Activated naive CD4-positive, alpha-beta T cell treated with anti-CD3 and anti-CD28 coated beads, Interleukin-2, amount 50 U/mL, for 16 hours (primary cell): ENCODE measurements around the gene RNF150.
"Not testable (repeated sequence)": the region's sequence is repeated elsewhere in the genome, so short reads cannot be mapped to it uniquely, and the experiment has no call there.

Experiments
- DNase-seq: peaks from one replicate; pipeline ENCODE4 v3.0.0-alpha.2; 2020

The RNF150 gene

DNA sequence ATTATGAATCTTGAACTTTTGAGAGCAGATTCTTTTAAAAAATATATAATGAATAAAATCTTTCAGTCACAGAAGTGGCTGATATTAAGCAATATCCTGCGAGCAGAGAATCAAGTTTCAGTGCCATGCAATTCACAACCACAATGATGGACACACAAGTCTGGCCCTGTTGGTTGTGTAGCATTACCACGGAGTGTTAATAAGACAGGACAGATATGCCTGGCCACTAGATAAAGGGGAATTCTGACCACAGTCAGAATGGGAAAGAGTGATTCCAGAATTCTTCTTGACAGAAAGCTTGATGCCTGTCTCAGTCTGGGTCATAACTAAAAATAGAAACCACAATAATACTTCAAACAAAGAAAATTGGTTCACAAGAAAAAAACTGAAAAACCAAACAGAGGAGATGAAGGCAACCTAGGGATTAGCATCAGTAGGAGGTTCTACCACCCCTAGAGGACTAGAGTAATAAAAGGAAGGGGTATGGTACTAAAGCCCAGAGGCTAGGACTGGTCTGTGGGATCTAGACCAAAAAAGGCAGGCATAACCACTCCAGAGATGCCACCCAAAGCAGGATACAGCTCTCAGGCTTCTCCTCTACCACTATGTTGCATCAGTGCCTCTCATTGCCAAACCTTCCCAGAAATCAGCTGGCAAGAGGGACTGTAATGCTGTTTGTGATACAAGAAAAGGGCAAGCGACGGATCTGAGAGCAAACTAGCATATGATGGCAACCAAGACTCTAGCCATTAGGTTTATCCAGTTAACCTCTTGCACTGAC lies 59.0 kb downstream of the RNF150 start:
- no peak for DNase-seq

DNA sequence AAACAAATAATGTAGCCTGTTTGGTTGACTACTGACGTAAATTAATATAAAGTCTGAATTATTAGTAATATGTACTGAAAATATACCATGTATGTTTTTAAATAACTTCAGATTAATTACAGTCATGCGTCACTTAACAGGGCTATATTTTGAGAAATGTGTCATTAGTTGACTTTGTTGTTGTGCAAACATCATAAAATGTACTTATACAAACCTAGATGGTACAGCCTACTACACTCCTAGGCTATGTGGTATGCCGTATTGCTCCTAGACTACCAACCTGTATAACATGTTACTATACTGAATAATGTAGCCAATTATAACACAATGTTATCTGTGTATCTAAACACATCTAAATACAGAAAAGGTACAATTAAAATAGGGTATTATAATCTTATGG lies 66.6 kb downstream of the RNF150 start:
- DNase-seq = no peak

DNA sequence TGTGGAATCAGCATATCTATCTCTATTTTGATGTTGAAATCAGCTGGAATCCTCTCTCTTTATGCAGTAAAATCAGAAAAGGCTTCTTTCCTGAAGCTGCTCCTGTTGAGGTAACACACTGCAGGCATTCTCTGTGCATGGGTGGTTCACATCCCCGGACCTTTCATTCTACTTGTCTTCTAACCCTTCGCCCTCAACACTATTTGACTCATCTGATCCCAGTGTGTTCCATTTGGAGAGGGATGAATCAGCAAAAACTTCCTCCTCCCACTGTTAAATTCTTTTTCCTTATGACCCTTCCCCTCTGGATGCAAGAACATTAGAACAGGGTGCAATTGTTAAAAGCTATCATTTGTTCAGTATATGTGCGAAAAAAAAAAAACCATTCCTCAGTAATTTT lies 67.4 kb downstream of the RNF150 start:
- no peak for DNase-seq

DNA sequence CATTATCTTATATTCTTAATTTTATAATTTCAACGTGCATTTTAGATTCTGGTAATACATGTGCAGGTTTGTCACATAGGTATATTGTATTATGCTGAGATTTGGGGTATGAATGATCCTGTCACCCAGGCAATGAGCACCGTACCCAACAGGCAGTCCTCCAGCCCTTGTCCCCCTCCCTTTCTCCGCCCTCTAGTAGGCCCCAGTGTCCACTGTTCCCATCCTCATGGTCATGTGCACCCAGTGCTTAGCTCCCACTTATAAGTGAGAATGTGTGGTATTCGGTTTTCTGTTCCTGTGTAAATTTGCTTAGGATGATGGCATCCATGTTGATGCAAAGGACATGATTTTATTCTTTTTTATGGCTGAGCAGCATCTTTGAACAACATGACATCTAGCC lies 70.6 kb downstream of the RNF150 start:
- DNase-seq = no peak

DNA sequence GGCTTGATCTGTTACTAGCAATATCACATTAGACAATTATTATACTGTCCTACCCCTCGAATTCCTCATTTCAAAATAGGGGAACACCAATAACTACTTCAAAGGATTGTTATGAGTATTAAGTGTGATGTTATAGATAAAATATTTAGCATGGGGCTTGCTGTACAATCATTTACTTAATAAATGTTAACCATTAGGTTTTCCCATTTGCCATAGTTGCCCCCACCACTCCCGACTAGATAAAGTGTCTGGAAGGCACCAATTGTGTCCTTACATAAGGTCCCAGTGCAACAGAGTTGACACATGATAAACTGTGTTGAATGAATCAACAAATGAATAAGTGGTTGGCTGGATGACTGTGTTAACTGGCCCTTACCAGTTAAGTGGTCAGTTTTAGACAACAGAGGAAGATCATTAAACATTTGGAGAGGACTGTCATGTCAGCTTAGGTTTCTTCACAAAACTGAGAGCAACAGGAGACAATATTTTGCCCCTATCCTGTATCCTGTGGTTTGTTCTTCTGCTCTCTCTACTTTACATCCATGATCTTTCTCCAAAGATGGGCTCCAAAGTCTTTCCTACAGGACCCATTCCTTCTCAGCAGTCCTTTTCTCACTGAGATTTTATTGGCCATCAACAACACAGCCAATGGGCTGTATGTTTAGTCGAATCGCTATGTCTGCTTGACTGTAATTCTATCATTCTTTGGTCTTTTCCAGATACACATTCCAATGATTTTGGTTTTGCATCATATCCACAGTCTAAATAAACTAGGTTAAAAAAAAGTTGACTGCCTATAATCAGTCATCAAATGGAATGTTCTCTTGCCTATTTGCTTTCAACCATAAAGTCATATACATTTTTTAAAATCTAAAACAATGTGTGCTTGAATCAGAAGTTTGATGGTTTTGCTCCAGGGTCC lies 74.4 kb downstream of the RNF150 start:
- DNase-seq = no peak

DNA sequence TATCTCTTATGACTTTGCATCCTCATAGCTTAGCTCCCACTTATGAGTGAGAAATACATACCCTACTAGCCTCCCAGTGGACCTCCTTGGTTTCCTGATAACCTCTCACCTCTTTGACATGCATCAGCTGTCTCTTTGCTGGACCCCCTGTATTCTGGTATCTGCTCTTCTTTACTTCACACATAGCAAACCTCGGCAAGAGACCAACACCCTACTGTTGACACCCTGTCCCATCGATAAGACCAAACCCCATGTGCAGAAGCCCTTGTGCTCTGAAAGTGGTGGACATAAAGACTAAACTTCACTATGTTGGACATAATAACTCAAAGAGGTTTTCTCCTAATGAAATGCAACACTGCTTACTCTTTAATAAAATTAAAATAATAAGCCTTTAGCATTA lies 75.7 kb downstream of the RNF150 start:
- no peak for DNase-seq

DNA sequence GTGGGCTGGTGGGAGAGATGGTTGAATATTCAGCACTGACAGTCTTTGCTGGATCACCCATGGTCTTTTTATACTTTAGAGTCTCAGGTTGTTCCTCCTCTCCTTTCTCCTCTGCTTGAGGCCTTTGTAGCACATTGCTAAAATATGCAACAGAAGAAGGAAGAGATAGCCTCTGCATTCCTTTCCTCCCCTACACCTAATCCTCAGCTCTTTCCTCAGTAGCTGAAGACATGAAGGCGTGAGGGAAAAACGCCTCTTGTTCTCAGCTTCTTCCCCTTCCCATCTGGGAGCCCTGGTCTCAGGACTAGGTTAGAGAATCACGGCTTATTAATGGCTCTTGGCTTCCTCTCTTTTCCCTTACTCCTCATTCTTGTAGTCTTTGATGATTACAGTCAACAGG lies 76.8 kb downstream of the RNF150 start:
- no peak for DNase-seq

DNA sequence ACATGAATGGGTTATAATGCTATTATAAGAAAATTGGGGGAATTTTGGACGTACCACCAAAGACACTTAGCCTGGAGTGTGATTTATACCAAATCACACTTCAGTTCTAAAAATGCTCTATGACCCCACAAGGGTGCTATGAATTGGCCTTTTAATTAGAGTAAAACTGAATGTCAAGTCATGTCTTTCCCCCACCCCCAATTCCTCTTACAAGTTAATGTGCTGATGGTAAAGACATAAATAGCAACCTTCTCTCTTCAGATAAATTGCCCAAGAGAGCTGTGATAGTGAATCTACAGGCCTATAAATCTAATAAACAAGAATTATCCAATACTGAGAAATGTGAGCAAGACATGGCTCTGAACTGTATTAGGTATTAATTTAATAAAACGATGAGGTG lies 78.8 kb downstream of the RNF150 start:
- no peak for DNase-seq

DNA sequence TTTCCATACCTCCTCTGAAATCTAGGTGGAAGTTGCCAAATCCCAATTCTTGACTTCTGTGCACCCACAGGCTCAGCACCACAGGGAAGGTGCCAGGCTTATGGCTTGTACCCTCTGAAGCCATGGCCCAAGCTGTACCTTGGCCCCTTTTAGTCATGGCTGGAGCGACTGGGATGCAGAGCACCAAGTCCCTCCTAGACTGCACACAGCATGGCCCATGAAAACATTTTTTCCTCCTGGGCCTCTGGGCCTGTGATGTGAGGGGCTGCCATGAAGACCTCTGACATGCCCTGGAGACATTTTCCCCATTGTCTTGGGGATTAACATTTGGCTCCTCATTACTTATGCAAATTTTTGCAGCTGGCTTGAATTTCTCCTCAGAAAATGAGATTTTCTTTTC lies 82.3 kb downstream of the RNF150 start:
- DNase-seq = not testable (repeated sequence)

DNA sequence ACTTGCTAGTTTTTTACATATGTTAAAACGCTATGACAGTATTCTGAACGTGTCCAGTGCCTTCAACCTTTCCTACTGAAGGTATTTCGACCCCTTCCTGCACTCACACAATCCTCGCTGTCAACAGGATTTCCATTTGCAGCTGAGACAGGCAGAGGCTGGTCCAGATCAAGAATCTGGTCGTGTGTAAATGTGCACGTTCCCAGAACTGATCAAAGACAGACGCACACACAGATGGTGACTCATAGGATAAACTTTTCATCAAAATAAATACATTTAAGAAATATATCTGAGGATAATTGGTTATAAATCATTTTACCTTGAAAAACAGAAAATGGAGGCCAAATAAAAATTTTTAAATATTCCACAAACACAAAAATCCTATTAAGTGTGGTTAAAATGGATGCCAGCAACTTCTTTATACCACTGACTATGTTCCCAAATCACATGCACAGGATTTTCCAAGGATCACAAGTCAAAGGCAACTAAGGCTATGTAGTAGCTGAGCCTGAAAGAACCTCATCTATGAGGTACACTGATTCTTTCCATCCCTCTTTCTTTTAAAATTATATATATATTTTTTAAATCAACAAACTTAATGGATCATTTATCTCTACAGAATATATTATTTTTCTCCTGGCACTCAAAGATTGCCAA lies 85.9 kb downstream of the RNF150 start:
- DNase-seq = no peak

DNA sequence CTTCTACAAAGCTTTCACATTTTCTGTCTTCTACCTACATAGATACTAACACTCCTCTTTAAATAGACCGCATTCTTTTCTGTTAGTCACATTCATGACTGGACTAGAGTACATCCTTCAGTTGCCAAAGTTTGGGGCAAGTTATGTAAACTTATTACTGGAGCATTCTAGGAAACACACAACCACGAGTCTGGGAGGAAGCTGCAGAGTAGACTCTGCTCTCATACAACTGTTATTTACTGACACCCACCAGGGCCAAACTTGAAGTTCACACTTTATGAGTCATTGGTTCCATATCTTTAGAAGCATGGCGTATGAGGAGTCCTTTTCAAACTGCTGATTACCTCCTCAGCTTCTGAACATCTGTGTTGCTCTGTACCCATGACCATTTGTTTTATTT lies 87.0 kb downstream of the RNF150 start:
- DNase-seq = no peak

DNA sequence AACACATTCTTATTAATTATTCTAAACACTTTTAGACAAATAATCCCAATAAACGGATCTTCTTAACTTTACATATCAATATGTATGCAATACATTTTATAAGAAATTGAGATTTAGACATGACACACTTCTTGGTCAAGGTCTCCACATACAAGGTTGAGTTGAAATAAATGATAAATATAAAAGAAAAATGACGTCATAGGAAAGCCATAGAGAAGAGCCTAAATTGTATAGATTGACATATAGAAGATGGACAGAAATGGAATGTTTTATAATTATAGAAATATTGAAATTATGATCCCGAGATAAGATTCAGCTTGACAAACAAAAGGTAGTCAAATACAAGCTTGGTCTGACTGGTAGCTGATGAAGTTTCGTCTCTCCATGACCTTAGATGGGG lies 87.4 kb downstream of the RNF150 start:
- DNase-seq = no peak

DNA sequence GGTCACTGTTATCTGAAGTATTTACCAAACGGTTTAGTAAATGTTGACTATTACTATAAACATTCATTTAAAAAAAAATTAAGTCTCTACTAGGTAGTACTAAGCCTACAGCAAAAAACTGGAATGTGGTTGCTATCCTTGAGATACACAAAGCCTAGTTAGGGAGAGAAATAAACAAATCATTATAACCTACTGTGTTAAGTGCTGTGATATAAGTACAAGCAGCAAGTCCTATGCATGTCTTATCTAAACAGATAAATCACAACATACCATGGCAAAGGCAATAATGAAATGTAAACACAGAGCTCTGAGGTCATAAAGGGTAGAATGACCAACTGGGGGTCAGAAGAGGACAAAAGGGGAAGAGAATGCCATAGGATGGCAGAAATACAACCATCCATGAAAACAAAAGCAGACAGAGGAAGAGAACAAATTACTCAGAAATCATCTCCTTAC lies 92.2 kb downstream of the RNF150 start:
- DNase-seq = no peak

DNA sequence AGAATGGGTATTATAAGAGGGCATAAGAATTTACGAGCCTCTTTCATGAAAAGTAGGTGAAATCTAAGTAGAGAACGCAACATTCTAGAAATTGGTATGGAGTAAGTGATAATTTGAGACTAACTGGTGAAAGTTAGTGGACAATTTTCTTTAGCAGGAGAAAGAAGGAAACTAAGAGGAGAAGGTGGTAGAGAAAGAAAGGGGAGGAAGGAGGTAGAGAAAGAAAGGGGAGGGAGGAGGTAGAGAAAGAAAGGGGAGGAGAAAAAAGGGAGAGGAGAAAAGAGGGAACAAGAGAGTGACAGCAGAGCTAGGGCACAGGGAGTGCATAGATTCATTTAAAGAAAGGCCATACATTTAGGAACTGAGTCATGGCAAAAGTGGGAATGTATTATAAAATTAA lies 94.1 kb downstream of the RNF150 start:
- DNase-seq = no peak

DNA sequence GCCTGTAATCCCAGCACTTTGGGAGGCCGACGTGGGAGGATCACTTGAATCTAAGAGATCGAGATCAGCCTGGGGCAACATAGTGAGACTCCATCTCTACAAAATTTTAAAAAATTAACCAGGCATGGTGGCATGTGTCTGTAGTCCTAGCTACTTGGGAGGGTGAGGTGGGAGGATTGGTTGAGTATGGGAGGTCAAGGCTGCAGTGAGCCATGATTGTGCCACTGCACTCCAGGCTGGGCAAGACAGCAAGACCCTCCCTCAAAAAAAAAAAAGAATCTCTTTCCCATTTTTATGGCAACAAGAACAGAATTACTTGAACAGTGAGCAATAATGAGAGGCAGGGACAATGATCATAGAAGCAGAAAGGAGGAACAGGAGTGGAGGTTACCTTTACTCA lies 94.8 kb downstream of the RNF150 start:
- no peak for DNase-seq

DNA sequence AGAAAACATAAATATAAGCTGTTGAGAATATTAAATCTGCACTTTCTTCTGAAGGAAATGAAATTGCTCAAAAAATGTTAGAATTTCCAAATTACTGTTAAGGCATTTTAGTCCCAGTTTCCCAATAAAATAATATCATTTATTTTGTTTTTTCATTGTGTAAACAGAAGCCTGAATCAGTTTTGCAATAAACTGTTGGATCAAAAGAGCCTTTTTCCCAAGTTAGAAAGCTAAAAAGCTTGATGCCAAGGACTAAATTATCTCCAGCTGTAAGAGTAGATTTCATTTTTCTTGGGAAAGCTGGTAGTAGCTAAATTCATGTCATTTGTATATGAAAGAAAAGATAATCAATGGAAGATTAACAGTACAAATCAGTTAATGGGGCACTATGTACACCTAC lies 95.8 kb downstream of the RNF150 start:
- DNase-seq = no peak

DNA sequence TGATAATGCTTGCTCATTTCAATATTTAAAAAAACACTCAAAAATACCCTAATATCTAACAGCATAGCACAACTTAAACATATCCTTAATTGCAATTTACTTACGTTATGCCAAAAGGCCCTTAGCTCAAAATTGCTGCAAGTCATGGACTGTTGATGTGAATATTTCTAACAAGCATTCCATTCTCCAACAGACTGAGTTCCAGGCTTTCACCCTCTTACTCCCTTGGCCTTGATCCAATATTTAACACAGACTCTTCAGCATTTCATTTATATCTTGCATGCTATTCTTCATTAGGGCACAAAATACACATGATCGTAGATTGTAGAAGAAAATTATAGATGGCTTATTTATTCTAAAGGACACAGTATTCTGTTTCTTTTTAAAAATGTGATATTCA lies 96.5 kb downstream of the RNF150 start:
- DNase-seq = no peak

DNA sequence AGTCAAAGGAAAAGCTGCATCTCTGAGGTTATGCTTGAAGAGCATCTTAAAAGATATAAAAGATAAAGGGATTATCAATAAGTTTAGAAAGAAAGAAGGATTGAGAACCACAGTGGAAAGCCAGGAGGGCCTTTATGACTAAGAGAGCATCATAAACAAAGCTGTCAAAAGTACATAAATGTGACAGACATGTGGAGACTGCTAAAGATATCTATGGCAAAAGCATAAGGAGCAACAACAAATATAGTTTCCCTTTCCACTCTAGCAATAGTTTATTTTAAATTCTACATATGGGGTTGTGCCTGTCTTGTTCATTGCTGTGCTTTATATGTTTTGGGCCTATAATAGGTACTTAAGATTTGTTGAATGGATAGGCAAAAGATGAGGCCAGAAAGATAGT lies 97.3 kb downstream of the RNF150 start:
- DNase-seq = no peak

DNA sequence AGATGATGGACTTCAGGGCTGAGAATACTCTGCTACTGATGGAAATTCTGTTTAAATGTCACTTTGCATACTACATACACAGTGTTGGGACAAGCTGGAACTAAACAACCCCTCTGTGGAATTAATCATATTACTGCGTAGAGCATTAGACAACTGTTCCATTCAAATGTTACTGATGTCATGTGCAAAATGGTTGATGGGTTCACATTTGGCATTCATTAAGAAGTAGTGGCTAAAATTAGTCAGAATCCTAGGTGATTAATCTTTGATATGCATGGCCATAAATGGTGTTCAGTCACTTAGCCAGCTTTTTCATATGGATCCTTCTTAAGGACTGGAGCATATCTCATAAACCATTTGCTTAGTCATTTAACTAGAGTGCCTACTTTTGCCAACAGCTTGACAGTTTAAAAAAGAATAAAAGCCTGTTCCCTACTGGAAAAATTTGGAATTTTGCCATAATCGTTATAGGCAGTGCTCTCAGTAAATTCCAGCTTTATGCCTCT lies 105.2 kb downstream of the RNF150 start:
- no peak for DNase-seq

DNA sequence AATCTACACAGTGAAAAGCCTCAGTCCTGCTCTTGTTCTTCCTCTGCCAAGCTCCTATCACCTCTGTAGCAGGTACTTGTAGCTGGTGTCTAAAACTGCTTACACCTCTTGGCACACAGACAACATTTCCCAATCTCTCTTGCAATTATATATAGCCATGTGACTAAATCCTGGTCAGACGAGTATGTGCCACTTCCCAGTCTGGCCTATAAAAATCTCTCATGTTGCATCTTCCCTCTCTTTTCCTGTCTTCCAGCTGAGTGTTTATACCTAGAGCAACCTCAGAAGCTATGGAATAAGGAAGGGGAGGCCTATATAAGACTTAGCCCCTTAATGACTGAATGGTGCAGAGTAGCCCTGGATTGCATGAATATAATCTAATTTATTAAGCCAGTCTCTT lies 105.8 kb downstream of the RNF150 start:
- DNase-seq = no peak

DNA sequence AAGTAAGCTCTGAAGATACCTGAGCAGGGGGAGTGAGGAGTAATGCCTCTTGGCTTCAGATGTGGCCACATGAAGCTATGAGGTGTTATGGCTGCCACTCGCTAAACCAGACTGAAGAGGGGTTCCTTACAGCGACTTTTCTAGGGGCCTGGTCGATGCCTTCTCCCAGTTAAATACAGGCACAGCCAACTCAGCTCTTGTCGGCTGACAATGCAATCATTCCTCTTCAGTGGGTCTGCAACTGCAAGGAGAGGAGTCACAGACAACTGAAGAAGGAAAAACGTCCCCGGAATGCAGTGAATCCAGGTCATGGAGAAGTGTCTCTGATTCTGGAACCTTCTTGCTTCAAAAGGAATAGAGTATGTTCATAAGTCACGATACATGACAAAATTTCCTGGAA lies 106.4 kb downstream of the RNF150 start:
- no peak for DNase-seq

DNA sequence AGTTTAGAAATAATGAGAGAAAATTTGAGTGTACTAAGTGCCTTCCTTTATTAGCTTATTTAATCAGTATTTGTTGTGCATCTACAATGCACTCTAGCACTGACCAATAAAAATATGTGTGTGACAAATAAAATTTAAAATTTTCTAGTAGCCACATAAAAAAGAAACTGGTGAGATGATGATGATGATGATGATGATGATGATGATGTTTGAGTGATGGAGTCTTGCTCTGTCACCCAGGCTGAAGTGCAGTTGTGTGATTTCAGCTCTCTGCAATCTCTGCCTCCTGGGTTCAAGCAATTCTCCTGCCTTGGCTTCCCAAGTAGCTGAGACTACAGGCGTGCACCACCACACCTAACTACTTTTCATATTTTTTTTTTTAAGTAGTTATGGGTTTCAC lies 110.2 kb downstream of the RNF150 start:
- no peak for DNase-seq

DNA sequence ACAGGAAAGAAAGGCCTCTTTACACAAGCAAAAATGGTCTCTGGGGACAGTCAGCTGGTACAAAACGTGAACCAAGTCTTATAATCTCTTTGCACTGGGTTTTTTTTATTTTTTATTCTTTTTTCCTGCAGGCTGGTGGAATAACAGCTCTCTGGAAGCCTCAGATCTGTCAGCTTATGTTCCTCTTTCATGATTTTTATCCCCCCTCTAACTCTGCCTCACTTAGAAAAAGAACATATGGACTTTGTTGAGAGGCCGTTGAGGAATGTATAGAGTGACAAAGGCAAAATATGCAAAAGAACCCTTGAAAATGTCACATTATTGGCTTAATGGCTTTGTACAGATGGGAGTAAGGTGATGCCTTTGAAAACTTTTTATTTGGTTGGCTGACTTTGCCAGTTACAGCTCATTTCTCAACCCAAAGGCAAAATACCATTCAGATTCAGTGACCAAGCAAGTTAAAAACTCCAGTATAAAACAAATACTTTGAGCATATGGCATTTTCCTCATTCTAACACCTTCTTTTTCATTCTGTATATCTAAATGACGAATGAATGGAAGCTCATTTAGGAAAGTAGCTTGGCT lies 111.1 kb downstream of the RNF150 start:
- DNase-seq = no peak
